Naive B cell (primary cell): ENCODE measurements around the gene CACNA1C. TPM values are rescaled to one million over a fixed set of nuclear protein-coding genes. Genes with fewer than 3 reads are reported as not detected.
A peak's percentile ranks its signal among the peaks of the same experiment; 100 is the strongest.

ENCODE experiments used
- ATAC-seq, 2 donors: fragments of 150-1000 bp; cut with Tn5 transposase; 2 replicates each; pipeline ENCODE4 v1.10.0; 2021; ENCODE audit warnings: low read depth in 2 of 2, mild to moderate bottlenecking in 2 of 2, moderate library complexity in 2 of 2
- DNase-seq: peaks from one replicate; pipeline ENCODE4 v3.0.0; 2022
- H3K27ac Mint-ChIP-seq, 6 donors: one replicate each; pipeline ENCODE4 v1.8.0; 2020 to 2022; ENCODE audit warnings: mild to moderate bottlenecking in 6 of 6, mixed read lengths in 6 of 6, moderate library complexity in 5 of 6, inconsistent platforms in 2 of 6
- H3K27me3 Mint-ChIP-seq, 3 donors: one replicate each; pipeline ENCODE4 v1.8.0; 2021 to 2022; ENCODE audit warnings: mixed read lengths in 3 of 3, mild to moderate bottlenecking in 1 of 3
- H3K36me3 Mint-ChIP-seq, 2 donors: one replicate each; pipeline ENCODE4 v1.8.0; 2020 to 2022; ENCODE audit warnings: mixed read lengths in 2 of 2, inconsistent platforms in 1 of 2, mild to moderate bottlenecking in 1 of 2
- H3K4me1 Mint-ChIP-seq, 3 donors: one replicate each; pipeline ENCODE4 v1.8.0; 2020 to 2022; ENCODE audit warnings: mixed read lengths in 3 of 3, inconsistent platforms in 1 of 3, mild to moderate bottlenecking in 1 of 3, moderate library complexity in 1 of 3
- H3K4me3 Mint-ChIP-seq, 8 donors: one replicate each; pipeline ENCODE4 v1.8.0; 2020 to 2022; ENCODE audit warnings: mild to moderate bottlenecking in 8 of 8, mixed read lengths in 8 of 8, moderate library complexity in 8 of 8, inconsistent platforms in 2 of 8
- H3K9me3 Mint-ChIP-seq, 7 donors: one replicate each; pipeline ENCODE4 v1.8.0; 2020 to 2022; ENCODE audit warnings: mixed read lengths in 7 of 7, mild to moderate bottlenecking in 5 of 7, inconsistent platforms in 2 of 7, moderate library complexity in 1 of 7
- polyA plus RNA-seq, 6 donors: library from polyadenylated mRNA; unstranded; fragments of 300-500 nt; fragmentation: Illumina TruSeq; gene quantifications; one replicate each; pipeline ENCODE4 v1.2.3, GENCODE V29; 2021; ENCODE audit warnings: low read depth in 6 of 6

The CACNA1C gene
- polyA plus RNA-seq, 6 donors from 2014 or later = 0.03 to 0.09 (median 0.06) TPM; not detected in 1

DNA sequence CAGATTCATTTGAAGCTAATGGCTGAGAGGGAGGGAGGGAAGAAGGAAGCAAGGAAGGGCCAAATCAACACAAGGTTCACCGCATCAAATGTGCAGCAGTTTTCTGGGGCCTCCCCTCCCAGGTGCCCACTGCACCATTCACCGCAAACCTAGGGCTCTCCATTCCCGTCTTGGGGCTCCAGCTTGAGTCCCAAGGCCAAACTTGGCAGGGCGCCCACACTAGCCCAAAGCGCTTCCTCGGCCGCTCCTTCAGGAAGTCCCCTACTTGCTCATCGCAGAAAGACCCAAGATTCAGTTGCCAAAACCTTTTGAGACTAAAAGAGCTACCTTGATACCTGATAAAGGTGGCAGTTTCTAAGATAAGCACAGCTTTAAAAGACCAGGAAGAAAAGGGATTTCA is 601.5 kb downstream of the CACNA1C start:
- H3K27ac Mint-ChIP-seq = no peak overlapping the region
- H3K4me1 Mint-ChIP-seq = no peaks in the 10 kb centered on the region
- H3K36me3 Mint-ChIP-seq = no peaks in the 10 kb centered on the region
- peaks cover 0 to 12% (median 10%) of the 10 kb centered on the region in 3 donors for H3K27me3 Mint-ChIP-seq
- peaks cover 0 to 21% (median 3%) of the 10 kb centered on the region in 7 donors for H3K9me3 Mint-ChIP-seq
- no peak for ATAC-seq
- no peak for DNase-seq
- no peak overlapping the region for H3K4me3 Mint-ChIP-seq

DNA sequence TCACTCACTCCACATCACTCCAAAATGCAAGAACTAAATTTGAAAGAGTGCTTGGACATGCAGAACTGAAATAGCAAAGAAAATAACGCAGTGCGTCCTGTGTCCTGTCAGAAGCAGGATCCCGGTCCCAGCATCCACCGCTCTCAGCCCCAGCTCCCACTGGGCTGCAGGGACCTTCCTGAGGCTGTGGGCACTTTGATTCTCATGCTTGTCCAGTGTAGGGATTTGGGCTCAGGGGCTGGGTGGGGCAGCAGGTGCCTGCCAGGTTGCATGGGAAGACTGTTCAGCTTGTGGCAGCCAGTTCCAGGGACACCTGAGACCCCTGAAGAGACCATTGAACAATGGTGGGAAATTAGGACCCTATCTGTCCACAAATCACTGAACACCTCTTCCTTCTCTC is 602.0 kb downstream of the CACNA1C start:
- Mint-ChIP-seq H3K27ac (no peak overlapping the region), H3K9me3 (peaks cover 0 to 21% (median 3%) of the 10 kb centered on the region in 7 donors), H3K4me1 (no peaks in the 10 kb centered on the region), H3K4me3 (no peak overlapping the region), H3K36me3 (no peaks in the 10 kb centered on the region), H3K27me3 (peaks cover 0 to 8% (median 7%) of the 10 kb centered on the region in 3 donors)
- no peak for ATAC-seq
- no peak for DNase-seq

DNA sequence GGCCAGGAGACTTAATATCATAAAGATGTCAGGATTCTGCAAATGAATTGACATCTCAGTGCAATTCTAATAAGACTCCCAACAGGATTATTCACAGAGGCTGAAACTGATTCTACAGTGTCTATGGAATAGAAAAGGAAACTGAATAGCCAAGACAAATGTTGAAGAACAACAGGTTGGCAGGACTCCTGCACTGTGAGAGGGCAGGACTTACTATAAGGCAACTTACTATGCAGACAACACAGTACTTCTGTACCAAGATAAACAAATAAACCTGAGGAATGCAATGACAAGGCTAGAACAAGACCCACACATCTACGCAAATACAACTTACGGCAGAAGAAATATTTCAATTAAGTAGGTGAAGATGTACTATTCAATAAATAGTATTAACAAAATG is 609.7 kb downstream of the CACNA1C start:
- peaks cover 0 to 8% (median 2%) of the 10 kb centered on the region in 7 donors for H3K9me3 Mint-ChIP-seq
- H3K4me1 Mint-ChIP-seq = no peaks in the 10 kb centered on the region
- no peaks in the 10 kb centered on the region for H3K27me3 Mint-ChIP-seq
- H3K27ac Mint-ChIP-seq = no peak overlapping the region
- no peak overlapping the region for H3K4me3 Mint-ChIP-seq
- no peaks in the 10 kb centered on the region for H3K36me3 Mint-ChIP-seq
- DNase-seq = no peak
- ATAC-seq = no peak

DNA sequence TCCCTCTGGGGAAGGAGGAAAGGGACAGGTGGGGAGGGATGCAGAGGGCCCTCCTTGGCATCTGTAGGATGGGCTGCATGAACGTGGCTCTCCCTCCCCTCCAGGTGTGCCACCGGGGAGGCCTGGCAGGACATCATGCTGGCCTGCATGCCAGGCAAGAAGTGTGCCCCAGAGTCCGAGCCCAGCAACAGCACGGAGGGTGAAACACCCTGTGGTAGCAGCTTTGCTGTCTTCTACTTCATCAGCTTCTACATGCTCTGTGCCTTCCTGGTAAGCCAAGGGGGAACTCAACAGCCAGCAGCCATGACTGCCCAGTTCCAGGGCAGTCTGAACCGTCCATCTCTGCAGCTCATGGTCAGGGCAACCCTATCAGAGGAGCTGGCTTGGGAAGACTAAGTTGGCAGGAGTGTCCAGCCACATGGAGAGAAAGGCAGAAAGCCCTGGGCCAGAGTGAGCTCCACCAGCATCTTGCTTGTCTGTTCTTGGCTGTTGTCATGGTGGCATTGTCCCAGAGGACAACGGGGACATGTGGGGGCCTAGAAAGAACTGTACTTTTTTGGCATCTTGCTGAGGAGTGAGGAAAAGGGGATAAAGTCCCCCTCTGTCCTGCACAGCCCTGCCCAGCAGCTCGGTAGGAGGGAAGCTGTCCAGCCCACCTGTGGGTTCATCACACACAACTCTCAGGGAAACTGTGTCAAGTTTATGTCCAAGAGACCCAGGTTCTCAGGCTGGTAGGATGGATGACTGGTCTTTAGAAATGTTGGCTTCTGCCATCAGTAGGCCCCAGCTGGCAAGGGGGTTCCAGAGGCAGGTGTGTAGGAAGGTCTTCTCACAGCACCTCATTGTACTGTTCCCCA is 612.2 kb downstream of the CACNA1C start:
- ATAC-seq = no peak
- Mint-ChIP-seq H3K4me3 (no peak overlapping the region), H3K4me1 (no peaks in the 10 kb centered on the region), H3K9me3 (no peaks in the 10 kb centered on the region), H3K27ac (no peak overlapping the region), H3K36me3 (no peaks in the 10 kb centered on the region), H3K27me3 (no peaks in the 10 kb centered on the region)
- no peak for DNase-seq

DNA sequence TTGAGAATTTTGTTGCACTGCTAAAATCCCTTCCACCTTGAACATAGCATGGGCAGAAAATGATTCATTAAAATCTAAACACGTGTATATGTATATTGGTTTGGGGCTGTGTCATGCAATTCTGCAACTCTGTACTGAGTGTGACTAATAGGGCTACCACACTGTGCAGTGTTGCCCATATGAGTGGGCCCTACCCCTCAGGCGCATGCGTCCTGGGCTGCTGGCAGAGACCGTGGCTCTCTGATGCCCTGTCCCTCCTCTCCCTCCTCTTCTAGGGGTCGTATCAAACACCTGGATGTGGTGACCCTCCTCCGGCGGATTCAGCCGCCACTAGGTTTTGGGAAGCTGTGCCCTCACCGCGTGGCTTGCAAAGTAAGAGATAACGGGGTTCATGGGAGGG is 613.6 kb downstream of the CACNA1C start:
- Mint-ChIP-seq H3K4me1 (no peaks in the 10 kb centered on the region), H3K9me3 (no peaks in the 10 kb centered on the region), H3K36me3 (no peaks in the 10 kb centered on the region), H3K27me3 (no peaks in the 10 kb centered on the region), H3K4me3 (no peak overlapping the region), H3K27ac (no peak overlapping the region)
- DNase-seq = no peak
- no peak for ATAC-seq

DNA sequence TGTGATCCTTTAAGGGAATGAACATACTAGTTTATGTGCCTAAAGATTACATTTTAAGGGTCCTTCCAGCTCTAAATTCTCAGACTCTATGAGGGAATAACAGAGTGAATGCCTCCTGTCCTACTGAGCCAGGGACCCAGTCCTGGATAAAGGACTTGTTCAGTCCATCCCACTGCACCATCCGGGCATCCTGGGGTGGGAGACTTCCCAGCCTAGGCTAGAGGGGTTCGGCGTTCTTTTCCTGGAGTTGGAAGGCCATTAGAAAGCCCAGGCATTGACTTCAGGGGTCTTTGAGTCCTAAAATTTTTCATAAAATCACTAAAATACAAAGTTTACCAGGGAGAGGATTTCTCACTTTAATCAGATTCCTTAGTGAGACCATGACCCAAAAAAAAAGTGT is 614.1 kb downstream of the CACNA1C start:
- no peak overlapping the region for H3K27ac Mint-ChIP-seq
- no peak overlapping the region for H3K4me3 Mint-ChIP-seq
- no peaks in the 10 kb centered on the region for H3K9me3 Mint-ChIP-seq
- H3K4me1 Mint-ChIP-seq = no peaks in the 10 kb centered on the region
- no peak for ATAC-seq
- H3K27me3 Mint-ChIP-seq = no peaks in the 10 kb centered on the region
- H3K36me3 Mint-ChIP-seq = no peaks in the 10 kb centered on the region
- DNase-seq = no peak

DNA sequence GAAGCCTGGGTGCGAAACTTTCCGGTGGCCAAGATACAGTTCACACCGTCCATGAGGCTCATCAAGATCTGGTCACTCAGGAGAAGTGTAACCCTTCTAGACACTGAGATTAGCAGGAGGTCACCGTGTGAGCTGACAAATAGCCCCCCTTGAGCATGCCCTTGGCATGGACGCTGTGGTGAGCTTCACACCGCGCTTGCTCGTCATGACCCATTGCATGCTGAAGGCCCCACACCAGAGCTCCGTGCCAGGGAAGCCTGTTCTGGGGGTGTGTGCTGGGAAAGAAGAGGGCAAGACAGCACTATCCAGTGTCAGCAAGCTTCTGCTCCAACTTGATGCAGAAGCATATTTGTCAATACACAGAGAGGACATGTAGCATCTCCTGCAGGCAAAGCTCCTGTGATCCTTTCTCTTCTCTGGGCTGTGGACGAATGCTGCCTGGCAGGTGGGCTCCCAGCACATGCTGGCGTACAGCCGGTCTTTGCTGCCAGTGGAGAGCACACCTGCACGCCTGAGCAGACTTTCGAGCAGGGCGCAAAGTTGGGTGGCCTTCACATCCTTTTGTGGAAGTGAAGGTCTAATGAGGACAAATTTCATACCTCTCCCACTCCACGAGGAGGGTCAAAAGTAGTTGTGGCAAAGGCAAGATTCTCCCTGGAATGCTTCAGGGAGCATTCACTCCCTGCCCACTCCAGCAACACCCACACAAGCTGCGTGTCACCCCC is 615.1 kb downstream of the CACNA1C start:
- Mint-ChIP-seq H3K4me3 (no peak overlapping the region), H3K4me1 (no peaks in the 10 kb centered on the region), H3K36me3 (no peaks in the 10 kb centered on the region), H3K27ac (peak overlapping the region in 1 of 6 donors; percentile 56), H3K27me3 (no peaks in the 10 kb centered on the region), H3K9me3 (no peaks in the 10 kb centered on the region)
- ATAC-seq = no peak
- DNase-seq = no peak

DNA sequence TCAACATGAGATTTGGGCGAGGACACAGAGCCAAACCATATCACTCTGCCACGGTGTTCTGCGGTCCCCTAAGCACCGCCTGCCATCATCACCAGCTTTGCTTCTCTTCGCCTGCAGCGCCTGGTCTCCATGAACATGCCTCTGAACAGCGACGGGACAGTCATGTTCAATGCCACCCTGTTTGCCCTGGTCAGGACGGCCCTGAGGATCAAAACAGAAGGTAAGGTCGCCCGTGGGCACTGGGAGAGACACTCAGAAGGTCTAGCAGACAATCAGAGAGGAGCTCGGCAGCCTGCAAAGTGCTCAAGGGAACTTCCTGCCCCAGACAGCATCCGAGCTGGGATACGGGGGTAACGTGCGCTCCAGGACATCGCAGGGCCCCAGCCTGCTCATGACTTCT is 616.0 kb downstream of the CACNA1C start:
- no peak for DNase-seq
- Mint-ChIP-seq H3K9me3 (no peaks in the 10 kb centered on the region), H3K36me3 (no peaks in the 10 kb centered on the region)

DNA sequence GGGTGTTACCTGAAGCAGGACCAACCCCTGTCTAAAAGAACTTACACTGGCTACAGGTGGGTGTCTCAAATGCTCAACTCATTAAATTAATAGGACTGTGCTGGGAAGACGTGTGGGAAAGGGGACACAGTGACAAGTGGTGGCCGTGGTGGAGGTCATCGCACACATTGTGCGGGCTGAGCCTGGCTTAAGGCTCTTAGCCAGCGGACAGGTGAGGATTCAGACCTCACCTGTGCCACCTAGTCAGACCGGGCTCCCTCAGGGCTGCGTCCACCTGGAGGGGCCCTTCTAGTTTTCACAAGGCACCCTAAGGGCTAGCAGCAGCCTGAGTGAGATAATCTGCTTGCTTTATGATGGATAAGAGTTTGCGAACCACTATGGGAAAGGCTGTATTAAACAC is 616.8 kb downstream of the CACNA1C start:
- Mint-ChIP-seq H3K9me3 (no peaks in the 10 kb centered on the region), H3K27me3 (no peaks in the 10 kb centered on the region), H3K4me3 (no peak overlapping the region), H3K4me1 (no peaks in the 10 kb centered on the region), H3K36me3 (no peaks in the 10 kb centered on the region), H3K27ac (no peak overlapping the region)
- ATAC-seq (no peak), DNase-seq (no peak)

More for the DNA sequence above, 616.0 kb downstream of the CACNA1C start:
- H3K27ac Mint-ChIP-seq = no peak overlapping the region
- no peaks in the 10 kb centered on the region for H3K27me3 Mint-ChIP-seq
- H3K4me1 Mint-ChIP-seq = no peaks in the 10 kb centered on the region
- H3K4me3 Mint-ChIP-seq = no peak overlapping the region
- no peak for ATAC-seq

DNA sequence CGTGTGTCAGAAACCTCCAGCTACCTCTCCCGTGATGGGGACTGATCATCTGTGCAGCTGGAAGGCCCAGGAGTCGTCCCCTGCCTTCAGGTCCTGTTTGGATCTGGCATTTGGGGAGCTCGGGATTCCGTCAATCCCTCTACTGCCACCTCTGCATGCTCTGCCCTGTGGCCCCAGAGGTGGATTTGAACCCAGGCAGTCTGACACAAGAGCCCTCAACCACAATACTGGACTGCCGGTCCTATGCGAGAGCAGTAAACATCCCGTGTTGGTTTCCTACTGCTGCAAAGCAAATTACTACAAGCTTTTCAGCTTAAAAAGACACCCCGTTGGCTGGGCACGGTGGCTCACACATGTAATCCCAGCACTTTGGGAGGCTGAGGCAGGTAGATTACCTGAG is 620.1 kb downstream of the CACNA1C start:
- DNase-seq (no peak), ATAC-seq (no peak)
- no peaks in the 10 kb centered on the region for H3K36me3 Mint-ChIP-seq
- no peaks in the 10 kb centered on the region for H3K27me3 Mint-ChIP-seq
- H3K27ac Mint-ChIP-seq = no peak overlapping the region
- H3K4me1 Mint-ChIP-seq = no peaks in the 10 kb centered on the region
- no peak overlapping the region for H3K4me3 Mint-ChIP-seq
- no peaks in the 10 kb centered on the region for H3K9me3 Mint-ChIP-seq

DNA sequence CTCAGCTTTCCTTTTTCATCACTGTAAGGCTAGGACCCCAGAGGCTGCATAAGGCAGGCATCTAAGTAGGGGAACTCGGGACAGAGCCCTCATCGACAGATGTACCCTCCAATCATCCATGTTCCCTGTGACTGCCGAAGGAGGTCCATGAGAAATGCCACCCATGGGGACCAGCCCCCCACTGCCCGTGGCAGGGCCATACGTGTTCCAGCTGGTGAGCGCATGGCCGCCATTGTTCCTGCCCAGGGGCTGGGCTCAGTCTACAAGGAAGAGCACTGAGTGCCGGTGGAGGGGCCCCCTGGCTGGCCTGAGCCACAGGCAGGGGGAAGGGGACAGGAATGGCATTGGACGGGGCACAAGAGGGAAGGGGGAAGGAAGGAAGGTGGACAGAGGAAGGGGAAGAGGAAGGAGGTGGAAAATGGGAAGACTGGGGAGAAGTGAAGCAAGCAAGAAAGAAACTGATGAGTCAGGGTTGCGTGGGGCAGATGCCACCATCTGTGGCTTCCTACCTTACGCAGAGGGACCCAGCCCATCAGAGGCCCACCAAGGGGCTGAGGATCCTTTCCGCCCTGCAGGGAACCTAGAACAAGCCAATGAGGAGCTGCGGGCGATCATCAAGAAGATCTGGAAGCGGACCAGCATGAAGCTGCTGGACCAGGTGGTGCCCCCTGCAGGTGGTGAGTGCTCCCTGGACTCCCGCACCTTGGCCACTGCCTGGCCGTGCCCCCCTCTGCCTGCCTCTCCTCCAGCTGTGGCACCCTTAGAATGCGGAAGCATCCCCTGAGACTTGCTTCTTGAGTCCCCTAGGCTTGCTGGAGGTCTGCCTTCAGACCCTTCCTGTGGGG is 621.4 kb downstream of the CACNA1C start:
- ATAC-seq (no peak), DNase-seq (no peak)
- no peak overlapping the region for H3K4me3 Mint-ChIP-seq
- no peaks in the 10 kb centered on the region for H3K27me3 Mint-ChIP-seq
- H3K36me3 Mint-ChIP-seq = no peaks in the 10 kb centered on the region
- H3K27ac Mint-ChIP-seq = no peak overlapping the region
- no peaks in the 10 kb centered on the region for H3K4me1 Mint-ChIP-seq
- H3K9me3 Mint-ChIP-seq = no peaks in the 10 kb centered on the region

DNA sequence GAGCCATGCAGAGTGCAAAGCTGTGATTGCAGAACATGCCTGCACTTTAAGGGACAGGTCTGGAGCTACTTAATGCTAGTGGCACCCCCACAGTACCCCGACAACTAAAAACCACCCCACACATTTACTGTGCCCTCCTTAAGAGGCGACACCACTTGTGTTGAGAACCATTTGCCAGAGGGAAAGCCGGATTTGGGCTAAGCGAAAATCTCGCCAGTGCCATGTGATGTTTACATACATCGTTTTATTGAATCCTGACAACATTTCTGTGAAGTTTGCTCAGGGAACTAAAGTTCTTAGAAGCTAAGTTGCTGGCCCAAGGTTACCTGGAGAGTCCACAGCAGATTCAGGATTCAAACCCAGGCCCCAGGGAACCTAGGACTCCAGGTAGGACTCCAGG is 623.0 kb downstream of the CACNA1C start:
- Mint-ChIP-seq H3K27me3 (no peaks in the 10 kb centered on the region), H3K27ac (no peak overlapping the region), H3K36me3 (no peaks in the 10 kb centered on the region), H3K4me1 (peaks cover 0 to 5% (median 0%) of the 10 kb centered on the region in 3 donors), H3K4me3 (no peak overlapping the region), H3K9me3 (no peaks in the 10 kb centered on the region)
- DNase-seq = no peak
- ATAC-seq = no peak

DNA sequence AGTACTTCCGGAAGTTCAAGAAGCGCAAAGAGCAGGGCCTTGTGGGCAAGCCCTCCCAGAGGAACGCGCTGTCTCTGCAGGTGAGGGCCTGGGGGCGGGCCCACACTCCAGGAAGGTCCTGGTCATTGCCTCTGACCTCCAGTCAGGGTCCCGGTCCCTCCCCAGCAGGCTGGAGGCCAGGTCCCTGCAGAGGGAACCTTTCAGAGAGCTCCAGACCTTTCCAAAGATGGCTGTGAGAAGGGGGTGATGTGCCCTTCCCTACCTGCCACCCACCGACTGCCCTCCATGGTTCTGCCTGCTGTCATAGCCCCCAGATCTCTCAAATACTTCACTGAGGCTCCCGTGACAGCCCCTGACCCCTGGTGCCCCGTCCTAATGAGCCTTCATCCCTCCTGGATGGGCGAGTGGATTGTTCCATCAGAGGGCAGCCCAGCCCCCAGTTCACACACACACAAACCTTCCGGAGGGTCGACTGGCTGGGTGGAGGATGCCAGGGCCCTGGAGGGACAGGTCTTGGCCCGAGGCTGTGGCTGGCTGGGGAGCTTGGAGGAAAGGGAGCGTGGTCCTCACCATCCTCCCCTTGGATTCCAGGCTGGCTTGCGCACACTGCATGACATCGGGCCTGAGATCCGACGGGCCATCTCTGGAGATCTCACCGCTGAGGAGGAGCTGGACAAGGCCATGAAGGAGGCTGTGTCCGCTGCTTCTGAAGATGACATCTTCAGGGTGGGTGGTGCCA is 624.5 kb downstream of the CACNA1C start:
- no peaks in the 10 kb centered on the region for H3K36me3 Mint-ChIP-seq
- peaks cover 0 to 7% (median 2%) of the 10 kb centered on the region in 3 donors for H3K4me1 Mint-ChIP-seq
- no peaks in the 10 kb centered on the region for H3K27me3 Mint-ChIP-seq
- H3K27ac Mint-ChIP-seq = no peak overlapping the region
- H3K9me3 Mint-ChIP-seq = no peaks in the 10 kb centered on the region
- H3K4me3 Mint-ChIP-seq = no peak overlapping the region
- DNase-seq (no peak), ATAC-seq (no peak)
